Measurements from ENCODE around the gene ITIH3. TPM values are rescaled to one million over a fixed set of nuclear protein-coding genes. Genes with fewer than 3 reads are reported as not detected.

The ITIH3 gene
- total RNA-seq, 1 experiment from 2014 or later, result not detected

DNA sequence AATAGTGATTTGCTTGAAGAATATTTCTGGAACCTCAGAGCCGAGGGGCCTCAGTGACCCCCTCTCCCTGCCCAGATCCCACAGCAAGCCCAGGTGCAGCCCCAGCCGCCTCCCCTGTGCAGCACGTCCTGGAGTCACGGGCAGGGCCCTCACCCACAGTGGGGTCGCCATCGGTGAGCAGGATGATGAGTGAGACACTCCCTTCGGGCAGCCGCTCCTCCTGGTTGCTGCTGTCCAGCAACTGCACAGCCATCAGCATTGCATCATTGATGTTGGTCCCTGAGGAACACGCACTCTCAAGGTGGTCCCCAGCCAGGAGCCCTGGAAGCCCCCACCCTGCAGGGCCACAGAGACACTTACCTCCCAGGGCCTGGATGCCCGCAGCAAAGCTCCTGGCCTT is 29.4 kb downstream of the ITIH3 start:
- H3T11ph ChIP-seq (ENCODE audit: low read length), result no peak overlapping the region
- H3K9me3 ChIP-seq (ENCODE audit: control insufficient read depth, low read depth, low read length), result no peaks in the 10 kb centered on the region
- no peaks in the 10 kb centered on the region for H3K27me3 ChIP-seq (ENCODE audit: insufficient read depth, low read length)
- no peak for DNase-seq
- H3K27ac ChIP-seq (ENCODE audit: insufficient read length, low read depth, low read length), result no peak overlapping the region
- H4K5ac ChIP-seq (ENCODE audit: insufficient read length, low read depth, low read length), result no peak overlapping the region
- H2BK5ac ChIP-seq (ENCODE audit: insufficient read length, low read length), result no peak overlapping the region
- no peaks in the 10 kb centered on the region; a peak in 2 of 7 replicates for H3K36me3 Mint-ChIP-seq (ENCODE audit: insufficient read depth in 1 of 3, low read depth in 3 of 3)
- no peak overlapping the region; the same call in 1 of the 2 replicates for H3K14ac ChIP-seq (ENCODE audit: insufficient read depth, low read length)
- H3K23me2 ChIP-seq (ENCODE audit: insufficient read length, low read depth, low read length, poor library complexity, severe bottlenecking), result no peaks in the 10 kb centered on the region
- no peak overlapping the region for H3K18ac ChIP-seq (ENCODE audit: insufficient read length, low read depth, low read length)
- H3K23ac ChIP-seq (ENCODE audit: insufficient read length, low read depth, low read length), result no peak overlapping the region
- no peaks in the 10 kb centered on the region for H3K79me2 ChIP-seq (ENCODE audit: insufficient read depth, low read length)
- H3K9me3 Mint-ChIP-seq, result no peaks in the 10 kb centered on the region
- no peak overlapping the region for H3K4me3 Mint-ChIP-seq
- H3K56ac ChIP-seq (ENCODE audit: insufficient read length, low read depth, low read length), result no peak overlapping the region
- H3K4ac ChIP-seq (ENCODE audit: low read depth, low read length), result no peak overlapping the region
- no peak overlapping the region for H2BK12ac ChIP-seq (ENCODE audit: insufficient read length, low read depth, low read length)
- 0 out of 2 replicates have a peak, but pooled peaks cover 4% of the 10 kb centered on the region for H3K4me1 ChIP-seq (ENCODE audit: insufficient read depth, low read length)
- H2BK120ac ChIP-seq (ENCODE audit: low read depth, low read length, poor library complexity, severe bottlenecking), result no peak overlapping the region
- no peaks in the 10 kb centered on the region for H4K20me1 ChIP-seq (ENCODE audit: control insufficient read depth, insufficient read depth, insufficient read length)
- H3K27ac Mint-ChIP-seq, result no peak overlapping the region
- H3K4me1 Mint-ChIP-seq, result peaks cover 14 to 19% of the 10 kb centered on the region in 2 experiments
- H2BK20ac ChIP-seq (ENCODE audit: low read depth, low read length, poor library complexity, severe bottlenecking), result no peak overlapping the region
- no peak overlapping the region for H2AK5ac ChIP-seq (ENCODE audit: insufficient read length, low read length)
- H3K4me2 ChIP-seq (ENCODE audit: insufficient read depth, insufficient read length, low read length), result no peak overlapping the region
- H2AFZ ChIP-seq (ENCODE audit: low read length), result no peak overlapping the region
- no peaks in the 10 kb centered on the region for H3K79me1 ChIP-seq (ENCODE audit: insufficient read depth, low read depth, low read length, poor library complexity, severe bottlenecking)
- no peak overlapping the region for H3K9ac ChIP-seq (ENCODE audit: extremely low read depth, insufficient read length, low read length)
- no peak overlapping the region for H2BK15ac ChIP-seq (ENCODE audit: low read depth, low read length)
- no peaks in the 10 kb centered on the region; the same call in 1 of the 2 replicates for H3K27me3 Mint-ChIP-seq (ENCODE audit: low read depth)
- H4K8ac ChIP-seq (replicated peaks; ENCODE audit: insufficient read length, low read depth, low read length), result no peak overlapping the region
- no CpG with 5 or more reads among the region's 10 CpGs for WGBS (ENCODE audit: extremely low coverage, insufficient read length, low lambda C conversion rate)
- TF ChIP-seq, protein P1, sequence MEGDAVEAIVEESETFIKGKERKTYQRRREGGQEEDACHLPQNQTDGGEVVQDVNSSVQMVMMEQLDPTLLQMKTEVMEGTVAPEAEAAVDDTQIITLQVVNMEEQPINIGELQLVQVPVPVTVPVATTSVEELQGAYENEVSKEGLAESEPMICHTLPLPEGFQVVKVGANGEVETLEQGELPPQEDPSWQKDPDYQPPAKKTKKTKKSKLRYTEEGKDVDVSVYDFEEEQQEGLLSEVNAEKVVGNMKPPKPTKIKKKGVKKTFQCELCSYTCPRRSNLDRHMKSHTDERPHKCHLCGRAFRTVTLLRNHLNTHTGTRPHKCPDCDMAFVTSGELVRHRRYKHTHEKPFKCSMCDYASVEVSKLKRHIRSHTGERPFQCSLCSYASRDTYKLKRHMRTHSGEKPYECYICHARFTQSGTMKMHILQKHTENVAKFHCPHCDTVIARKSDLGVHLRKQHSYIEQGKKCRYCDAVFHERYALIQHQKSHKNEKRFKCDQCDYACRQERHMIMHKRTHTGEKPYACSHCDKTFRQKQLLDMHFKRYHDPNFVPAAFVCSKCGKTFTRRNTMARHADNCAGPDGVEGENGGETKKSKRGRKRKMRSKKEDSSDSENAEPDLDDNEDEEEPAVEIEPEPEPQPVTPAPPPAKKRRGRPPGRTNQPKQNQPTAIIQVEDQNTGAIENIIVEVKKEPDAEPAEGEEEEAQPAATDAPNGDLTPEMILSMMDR (conservative IDR thresholded peaks at IDR 0.05), result no peak
- no peak overlapping the region for H4K91ac ChIP-seq (ENCODE audit: insufficient read length, low read depth, low read length)

Data from H9 (cell line).